ENCODE data around the gene CYP2A6.
"Not testable (repeated sequence)": the region's sequence is repeated elsewhere in the genome, so short reads cannot be mapped to it uniquely, and the experiment has no call there.

DNA sequence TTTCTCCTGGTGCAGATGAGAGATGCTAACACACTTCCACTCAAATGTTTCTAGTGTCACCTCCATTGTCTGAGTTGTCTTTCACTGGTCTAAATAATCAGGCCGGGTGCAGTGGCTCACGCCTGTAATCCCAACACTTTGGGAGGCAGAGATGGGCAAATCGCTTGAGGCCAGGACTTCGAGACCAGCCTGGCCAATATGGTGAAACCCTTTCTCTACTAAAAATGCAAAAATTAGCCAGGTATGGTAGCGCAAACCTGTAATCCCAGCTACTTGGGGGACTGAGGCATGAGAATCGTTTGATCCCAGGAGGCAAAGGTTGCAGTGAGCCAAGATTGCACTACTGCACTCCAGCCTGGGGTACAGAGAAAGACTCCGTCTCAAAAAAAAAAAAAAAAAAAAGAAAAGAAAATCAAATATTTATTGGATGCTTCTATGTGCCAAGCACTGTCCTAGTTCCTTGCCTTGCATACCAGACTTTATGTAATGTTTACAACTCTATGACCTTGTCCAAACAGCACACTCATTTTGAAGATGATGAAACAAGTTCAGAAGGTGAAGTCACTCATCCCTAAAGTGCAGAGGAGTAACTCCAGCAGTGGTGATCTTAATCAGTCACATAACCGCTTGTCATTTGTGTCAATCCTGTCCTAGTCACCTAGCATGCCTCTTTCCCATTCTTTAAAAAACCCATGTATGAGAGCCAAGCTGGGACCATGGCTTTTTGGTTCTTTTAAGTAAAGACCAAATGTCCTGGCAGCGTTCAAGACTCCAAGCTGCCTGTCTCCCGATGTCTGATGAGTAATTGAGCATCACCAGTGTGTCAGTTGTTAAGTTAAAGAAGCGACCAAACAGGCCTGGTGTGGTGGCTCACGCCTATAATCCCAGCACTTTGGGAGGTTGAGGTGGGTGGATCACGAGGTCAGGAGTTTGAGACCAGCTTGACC, 46.9 kb upstream of the CYP2A6 start:
- TF ChIP-seq, protein P1, sequence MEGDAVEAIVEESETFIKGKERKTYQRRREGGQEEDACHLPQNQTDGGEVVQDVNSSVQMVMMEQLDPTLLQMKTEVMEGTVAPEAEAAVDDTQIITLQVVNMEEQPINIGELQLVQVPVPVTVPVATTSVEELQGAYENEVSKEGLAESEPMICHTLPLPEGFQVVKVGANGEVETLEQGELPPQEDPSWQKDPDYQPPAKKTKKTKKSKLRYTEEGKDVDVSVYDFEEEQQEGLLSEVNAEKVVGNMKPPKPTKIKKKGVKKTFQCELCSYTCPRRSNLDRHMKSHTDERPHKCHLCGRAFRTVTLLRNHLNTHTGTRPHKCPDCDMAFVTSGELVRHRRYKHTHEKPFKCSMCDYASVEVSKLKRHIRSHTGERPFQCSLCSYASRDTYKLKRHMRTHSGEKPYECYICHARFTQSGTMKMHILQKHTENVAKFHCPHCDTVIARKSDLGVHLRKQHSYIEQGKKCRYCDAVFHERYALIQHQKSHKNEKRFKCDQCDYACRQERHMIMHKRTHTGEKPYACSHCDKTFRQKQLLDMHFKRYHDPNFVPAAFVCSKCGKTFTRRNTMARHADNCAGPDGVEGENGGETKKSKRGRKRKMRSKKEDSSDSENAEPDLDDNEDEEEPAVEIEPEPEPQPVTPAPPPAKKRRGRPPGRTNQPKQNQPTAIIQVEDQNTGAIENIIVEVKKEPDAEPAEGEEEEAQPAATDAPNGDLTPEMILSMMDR (IDR thresholded peaks at IDR 0.05): not testable (repeated sequence)
- TF ChIP-seq EZH2, EZH2phosphoT487 (IDR thresholded peaks at IDR 0.05): not testable (repeated sequence)
